Activated T-cell treated with anti-CD3 and anti-CD28 coated beads, Interleukin-2, amount 50 U/mL, for 72 hours (primary cell): ENCODE measurements around the gene SMARCD2. TPM values are rescaled to one million over a fixed set of nuclear protein-coding genes. Genes with fewer than 3 reads are reported as not detected.
"Not testable (repeated sequence)": the region's sequence is repeated elsewhere in the genome, so short reads cannot be mapped to it uniquely, and the experiment has no call there.

Experiments
- ATAC-seq, 2 donors: fragments of 150-1000 bp; cut with Tn5 transposase; replicated peaks in 1 of 2; 2 replicates each; pipeline ENCODE4 v1.10.0; 2021; ENCODE audit warnings: moderate library complexity in 2 of 2, mild to moderate bottlenecking in 1 of 2
- DNase-seq, 2 donors: peaks; one replicate each; pipeline ENCODE4 v3.0.0; 2021 to 2022; ENCODE audit warnings: mixed read lengths in 1 of 2
- H3K27ac Mint-ChIP-seq: one replicate; pipeline ENCODE4 v1.8.0; 2022; ENCODE audit warnings: mild to moderate bottlenecking, moderate library complexity, mixed read lengths
- H3K27me3 Mint-ChIP-seq: one replicate; pipeline ENCODE4 v1.8.0; 2022; ENCODE audit warnings: low read depth, mixed read lengths
- H3K36me3 Mint-ChIP-seq, 2 donors: one replicate each; pipeline ENCODE4 v1.8.0; 2022; ENCODE audit warnings: mixed read lengths in 2 of 2, mild to moderate bottlenecking in 1 of 2; ENCODE audit not compliant: insufficient read depth in 2 of 2
- H3K4me1 Mint-ChIP-seq: one replicate; pipeline ENCODE4 v1.8.0; 2022; ENCODE audit warnings: low read depth, mixed read lengths
- H3K4me3 Mint-ChIP-seq, 2 donors: one replicate each; pipeline ENCODE4 v1.8.0; 2022; ENCODE audit warnings: mild to moderate bottlenecking in 2 of 2, mixed read lengths in 2 of 2, moderate library complexity in 2 of 2
- H3K9me3 Mint-ChIP-seq, 2 donors: one replicate each; pipeline ENCODE4 v1.8.0; 2022; ENCODE audit warnings: mixed read lengths in 2 of 2
- total RNA-seq, 2 donors: library from RNA; stranded (reverse); gene quantifications; one replicate each; pipeline ENCODE4 v1.2.3, GENCODE V29; 2022

The SMARCD2 gene
- total RNA-seq, 2 donors from 2014 or later, result 103 to 121 TPM

DNA sequence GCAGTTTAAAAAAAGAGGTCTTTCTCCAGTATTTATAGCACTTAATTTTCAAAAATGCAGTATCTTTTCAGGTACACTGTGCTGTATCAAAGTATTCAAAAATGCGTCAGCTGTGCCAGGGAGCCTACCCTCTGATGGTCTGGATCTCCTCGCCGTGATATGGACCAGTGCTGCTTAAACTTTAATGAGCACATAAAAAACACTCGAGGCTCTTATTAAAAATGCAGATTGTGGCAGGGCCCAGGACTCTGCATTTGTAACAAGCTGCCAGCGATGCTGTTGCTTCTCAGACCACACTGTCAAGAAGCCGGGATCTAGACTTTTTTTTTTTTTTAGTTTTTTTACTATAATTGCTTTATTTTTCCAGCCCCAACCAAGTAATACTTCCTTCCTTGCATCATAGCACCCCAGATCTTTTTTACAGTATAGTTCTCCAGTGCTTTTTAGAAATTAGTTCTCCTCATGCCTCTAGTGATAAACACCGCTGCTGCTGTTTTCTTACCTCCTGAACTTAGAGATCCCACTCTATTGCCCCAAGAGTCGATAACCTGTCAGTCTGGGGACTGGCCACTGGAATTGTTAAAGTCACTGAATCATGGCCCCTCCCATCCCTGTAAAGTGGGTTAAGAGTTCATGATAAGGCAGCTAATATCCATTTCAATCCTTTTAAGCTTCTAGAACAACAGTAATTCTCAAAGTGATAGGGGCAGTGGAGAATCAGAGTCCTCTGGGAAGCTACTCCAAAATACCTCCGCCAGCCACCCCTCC is 1.6 kb upstream of the SMARCD2 start:
- Mint-ChIP-seq H3K4me3 (peak overlapping the region; percentile 90 to 93), H3K4me1 (peaks cover 50% of the 10 kb centered on the region), H3K27ac (peak overlapping the region; percentile 95)

DNA sequence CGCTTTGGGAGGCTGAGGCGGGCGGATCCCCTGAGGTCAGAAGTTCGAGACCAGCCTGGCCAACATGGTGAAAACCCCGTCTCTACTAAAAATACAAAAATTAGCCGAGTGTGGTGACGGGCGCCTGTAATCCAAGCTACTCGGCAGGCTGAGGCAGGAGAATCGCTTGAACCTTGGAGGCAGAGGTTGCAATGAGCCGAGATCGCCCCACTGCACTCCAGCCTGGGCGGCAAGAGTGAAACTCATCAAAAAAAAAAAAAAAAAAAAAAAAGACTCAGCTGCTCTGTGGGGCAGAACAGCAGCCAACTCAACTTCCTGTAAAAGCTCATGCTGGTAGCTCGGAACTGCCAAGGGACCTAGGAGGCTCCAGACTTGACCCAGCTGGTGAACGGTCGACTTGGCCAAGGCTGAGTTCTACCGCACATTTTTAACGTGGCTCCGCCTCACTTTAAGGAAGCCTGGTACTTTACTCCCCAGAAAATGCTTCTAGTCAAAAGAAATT is 953 bp upstream of the SMARCD2 start:
- DNase-seq (peak; percentile 41 to 43), ATAC-seq (peak; percentile 23 to 26)
- Mint-ChIP-seq H3K4me3 (peak overlapping the region; percentile 90 to 93), H3K27ac (peak overlapping the region; percentile 95), H3K36me3 (peaks cover 6 to 11% of the 10 kb centered on the region in 2 donors), H3K4me1 (peaks cover 50% of the 10 kb centered on the region)
- not testable (repeated sequence) for H3K27me3 Mint-ChIP-seq, H3K9me3 Mint-ChIP-seq

More for the DNA sequence above, 1.6 kb upstream of the SMARCD2 start:
- peaks cover 6 to 11% of the 10 kb centered on the region in 2 donors for H3K36me3 Mint-ChIP-seq
- H3K27me3 Mint-ChIP-seq, result no peaks in the 10 kb centered on the region
- peaks cover 3 to 5% of the 10 kb centered on the region in 2 donors for H3K9me3 Mint-ChIP-seq
- ATAC-seq (no peak), DNase-seq (no peak)

DNA sequence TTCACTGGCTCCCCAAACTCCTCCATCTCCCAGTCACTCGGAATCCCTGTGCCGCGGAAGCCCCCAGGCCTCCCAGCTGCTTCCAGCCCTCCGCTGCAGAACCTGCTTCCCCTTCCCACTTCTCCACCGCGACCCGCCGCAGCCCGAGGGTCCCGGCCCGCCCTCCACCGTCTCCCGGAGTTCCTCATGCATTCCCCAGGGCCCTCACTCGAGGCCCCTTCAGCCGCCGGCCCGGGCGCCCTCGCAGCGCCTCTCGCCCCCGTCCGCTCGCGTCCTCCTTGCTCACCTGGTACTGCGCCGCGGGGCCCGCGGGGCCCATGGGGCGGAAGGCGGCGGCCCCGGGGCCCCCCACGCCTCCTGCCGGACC is 329 bp downstream of the SMARCD2 start:
- H3K4me1 Mint-ChIP-seq, result peaks cover 41% of the 10 kb centered on the region
- H3K36me3 Mint-ChIP-seq, result peaks cover 3 to 4% of the 10 kb centered on the region in 2 donors
- H3K27me3 Mint-ChIP-seq, result no peaks in the 10 kb centered on the region
- peak overlapping the region; percentile 97 to 99 for H3K4me3 Mint-ChIP-seq
- ATAC-seq (peak; percentile 35 to 49), DNase-seq (no peak)
- H3K27ac Mint-ChIP-seq, result peak overlapping the region; percentile 96
- no peaks in the 10 kb centered on the region for H3K9me3 Mint-ChIP-seq

DNA sequence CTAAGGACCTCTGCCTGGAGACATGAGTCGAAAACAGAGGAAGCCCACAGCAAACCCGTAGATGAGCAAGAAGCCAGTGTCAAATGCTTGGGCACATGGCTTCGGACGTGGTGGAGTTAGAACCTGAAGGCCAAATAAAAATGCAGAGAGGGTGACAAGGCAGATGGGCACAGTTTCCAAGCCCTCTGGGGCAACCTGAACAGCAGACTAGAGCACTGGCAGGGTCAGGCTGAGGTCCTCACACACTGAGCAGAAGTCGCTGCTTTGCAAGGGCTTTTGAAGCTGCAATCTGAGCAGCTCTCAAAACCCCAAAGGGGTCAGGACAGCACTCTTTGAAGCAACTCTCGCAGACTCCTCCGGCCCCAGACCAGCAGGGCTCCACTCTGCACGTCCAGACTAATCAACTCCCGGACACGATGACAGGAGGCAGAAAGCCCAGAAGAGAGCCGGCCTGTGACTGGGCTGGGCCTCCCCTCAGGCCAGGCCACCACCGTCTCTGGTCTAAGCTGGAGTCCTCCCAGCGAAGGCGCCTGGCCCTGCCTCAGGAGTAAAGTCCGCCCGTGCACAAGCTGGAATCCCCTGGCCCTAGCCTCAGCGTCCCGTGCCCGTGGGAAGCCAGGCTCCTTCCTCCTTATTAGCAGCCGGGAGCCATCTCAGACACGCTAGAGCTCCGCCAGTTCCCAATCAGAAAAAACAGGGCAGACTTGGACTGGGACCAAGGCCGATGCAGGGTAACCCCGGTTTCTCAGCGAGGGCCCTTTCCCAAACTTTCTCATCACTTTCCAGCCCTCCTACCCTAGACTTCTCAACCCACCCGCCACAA is 924 bp downstream of the SMARCD2 start:
- no peak for ATAC-seq
- Mint-ChIP-seq H3K9me3 (no peaks in the 10 kb centered on the region), H3K4me3 (peak overlapping the region; percentile 97 to 99), H3K27ac (peak overlapping the region; percentile 96), H3K36me3 (peaks cover 4 to 7% of the 10 kb centered on the region in 2 donors), H3K4me1 (peaks cover 41% of the 10 kb centered on the region), H3K27me3 (no peaks in the 10 kb centered on the region)
- peak in 1 of 2 donors; percentile 27 for DNase-seq

DNA sequence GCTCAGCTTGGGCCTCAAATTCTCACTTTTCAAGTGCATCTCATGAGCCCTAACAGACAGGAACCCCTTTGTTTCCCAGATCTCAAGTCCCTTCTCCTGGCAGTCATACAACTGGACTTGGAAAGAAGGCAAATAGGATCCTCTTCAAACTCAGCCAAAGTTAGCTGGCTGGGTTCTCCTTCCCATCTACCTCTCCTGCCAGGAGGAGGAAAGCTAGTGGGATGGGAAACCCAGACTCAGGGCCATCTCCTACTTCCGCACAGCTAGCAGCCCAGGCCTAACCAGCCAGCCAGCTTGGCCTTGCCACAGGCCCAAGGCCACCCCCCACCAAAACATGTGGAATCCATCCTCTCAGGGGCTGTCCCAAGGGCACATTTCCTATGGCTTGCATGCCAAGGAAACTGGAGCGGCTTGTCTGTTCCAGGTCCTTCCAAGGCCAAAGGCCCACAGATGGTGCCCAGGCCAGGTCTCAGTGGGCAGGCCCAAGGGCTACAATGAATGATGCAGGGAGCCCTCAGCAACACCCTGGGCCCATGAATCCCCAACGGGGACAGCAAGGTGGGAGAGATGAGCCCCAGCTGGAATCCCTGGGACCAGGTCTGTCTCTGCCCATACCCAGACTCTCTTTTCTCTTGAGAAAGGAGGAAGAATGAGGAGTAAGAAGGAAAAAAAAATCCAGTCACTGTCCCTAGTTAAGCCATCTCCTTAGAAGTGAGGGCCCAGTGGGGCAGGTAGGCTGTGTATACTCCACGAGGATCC is 1.7 kb downstream of the SMARCD2 start:
- DNase-seq (no peak), ATAC-seq (no peak)
- Mint-ChIP-seq H3K9me3 (no peaks in the 10 kb centered on the region), H3K27ac (peak overlapping the region; percentile 88), H3K36me3 (peaks cover 4 to 9% of the 10 kb centered on the region in 2 donors), H3K27me3 (no peaks in the 10 kb centered on the region), H3K4me3 (peak overlapping the region; percentile 97 to 99), H3K4me1 (peaks cover 43% of the 10 kb centered on the region)

DNA sequence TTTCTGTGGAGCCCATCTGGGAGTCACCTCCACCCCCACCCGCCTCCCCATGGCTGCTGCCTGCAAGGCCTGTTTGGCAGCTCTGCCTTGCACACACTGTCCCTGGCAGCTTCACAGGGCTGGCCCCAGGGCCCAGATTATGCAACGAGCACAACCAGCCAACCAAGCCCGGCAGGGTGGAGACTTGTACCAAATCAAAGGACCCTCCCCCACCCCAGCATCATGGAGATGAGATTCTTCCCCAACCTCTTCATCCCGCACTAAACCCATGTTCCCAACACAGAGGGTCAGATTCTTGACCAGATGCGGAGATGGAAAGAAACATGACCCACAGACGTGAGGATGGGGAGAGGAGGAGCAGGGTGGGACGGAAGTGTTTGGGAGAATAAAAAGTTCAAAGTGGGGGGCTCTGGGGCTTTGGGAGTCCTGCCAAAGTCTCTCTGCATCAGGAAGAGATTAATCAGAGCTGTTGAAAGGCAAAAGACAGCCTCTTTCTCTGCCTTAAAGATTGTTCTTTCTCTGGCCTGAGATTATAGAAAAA is 3.8 kb downstream of the SMARCD2 start:
- Mint-ChIP-seq H3K4me1 (peaks cover 48% of the 10 kb centered on the region), H3K27me3 (no peaks in the 10 kb centered on the region), H3K9me3 (no peaks in the 10 kb centered on the region), H3K36me3 (peaks cover 6 to 17% of the 10 kb centered on the region in 2 donors), H3K27ac (peak overlapping the region; percentile 82), H3K4me3 (peak overlapping the region; percentile 50 to 73)
- DNase-seq, result no peak
- ATAC-seq, result no peak

DNA sequence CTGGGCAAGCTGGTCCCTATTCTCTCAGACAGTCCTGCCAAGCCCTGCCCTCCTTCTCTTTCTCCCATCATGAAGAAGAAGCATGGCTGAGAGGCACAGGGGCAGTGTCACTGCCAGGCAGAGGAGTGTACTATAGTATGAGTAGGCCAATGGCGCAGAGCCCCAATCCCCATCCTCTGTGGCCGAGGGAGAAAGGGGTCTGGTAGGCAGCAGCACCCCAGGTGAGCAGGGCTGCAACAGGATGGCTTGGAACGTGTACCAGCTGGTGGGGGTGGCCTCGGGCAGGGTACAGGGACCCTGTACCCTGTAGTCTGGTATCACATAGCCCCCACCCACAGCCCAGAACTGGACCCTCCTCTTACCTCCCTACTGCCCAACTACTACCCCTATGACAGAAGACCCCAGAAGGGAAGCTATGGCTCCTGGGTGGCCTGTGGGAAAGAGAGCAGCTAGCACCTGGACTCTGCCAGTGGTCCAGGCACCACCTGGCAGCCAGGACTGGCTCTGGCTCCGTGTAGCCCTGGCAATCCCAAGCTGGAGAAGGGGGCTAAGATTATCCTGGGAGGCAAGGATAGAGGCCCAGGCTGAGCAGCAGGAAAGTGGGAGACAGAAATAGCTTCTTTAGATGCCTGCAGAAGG is 4.4 kb downstream of the SMARCD2 start:
- peaks cover 6 to 18% of the 10 kb centered on the region in 2 donors for H3K36me3 Mint-ChIP-seq
- no peaks in the 10 kb centered on the region for H3K9me3 Mint-ChIP-seq
- no peak for DNase-seq
- ATAC-seq, result no peak
- H3K4me3 Mint-ChIP-seq, result peak overlapping the region in 1 of 2 donors; percentile 50
- H3K27ac Mint-ChIP-seq, result no peak overlapping the region
- peaks cover 42% of the 10 kb centered on the region for H3K4me1 Mint-ChIP-seq
- no peaks in the 10 kb centered on the region for H3K27me3 Mint-ChIP-seq

DNA sequence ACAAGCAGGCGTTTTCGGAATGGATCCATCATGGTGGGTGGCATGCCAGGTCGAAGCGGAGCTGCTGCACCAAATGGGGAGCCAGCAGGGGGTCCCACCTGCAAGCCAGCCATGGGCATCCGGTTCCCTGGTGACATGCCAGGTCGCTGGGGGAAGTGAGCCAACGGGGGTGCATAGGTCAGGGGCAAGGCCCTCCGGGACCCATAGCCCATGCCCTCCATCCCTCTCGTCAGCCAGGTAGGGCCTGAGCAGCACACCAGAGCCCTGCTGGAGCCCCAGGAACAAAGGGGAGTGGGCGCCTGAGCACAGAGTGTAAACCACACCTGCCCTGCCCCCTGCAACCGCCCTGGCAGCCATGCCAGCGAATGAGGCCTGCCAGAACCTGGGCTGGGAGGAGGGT is 5.0 kb downstream of the SMARCD2 start:
- H3K4me3 Mint-ChIP-seq, result no peak overlapping the region
- peaks cover 6 to 18% of the 10 kb centered on the region in 2 donors for H3K36me3 Mint-ChIP-seq
- no peaks in the 10 kb centered on the region for H3K9me3 Mint-ChIP-seq

DNA sequence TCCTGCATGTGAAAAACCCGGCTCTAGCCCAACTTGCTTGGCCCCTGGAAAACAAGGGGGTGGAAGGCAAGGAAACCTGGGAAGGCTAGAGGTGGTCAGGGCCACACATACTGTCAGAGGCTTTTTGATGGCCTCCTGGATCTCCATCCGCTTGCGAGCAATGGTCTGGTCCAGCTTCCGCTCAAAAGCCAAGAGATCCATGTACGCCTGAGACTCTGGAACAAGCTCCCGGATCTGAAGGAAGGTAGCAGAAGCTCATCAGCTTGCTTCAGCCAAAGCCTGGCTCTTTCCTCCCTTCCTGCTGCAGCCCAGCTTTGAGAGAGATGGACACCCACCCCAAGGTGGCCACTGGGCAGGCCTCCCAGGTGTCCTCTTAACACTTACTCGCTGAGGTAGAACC is 5.7 kb downstream of the SMARCD2 start:
- DNase-seq (no peak), ATAC-seq (no peak)
- Mint-ChIP-seq H3K4me1 (peaks cover 49% of the 10 kb centered on the region), H3K27me3 (no peaks in the 10 kb centered on the region), H3K4me3 (no peak overlapping the region), H3K9me3 (no peaks in the 10 kb centered on the region), H3K36me3 (peaks cover 4 to 19% of the 10 kb centered on the region in 2 donors), H3K27ac (no peak overlapping the region)

More for the DNA sequence above, 5.0 kb downstream of the SMARCD2 start:
- ATAC-seq, result no peak
- Mint-ChIP-seq H3K27ac (no peak overlapping the region), H3K4me1 (peaks cover 43% of the 10 kb centered on the region), H3K27me3 (no peaks in the 10 kb centered on the region)
- DNase-seq, result no peak

DNA sequence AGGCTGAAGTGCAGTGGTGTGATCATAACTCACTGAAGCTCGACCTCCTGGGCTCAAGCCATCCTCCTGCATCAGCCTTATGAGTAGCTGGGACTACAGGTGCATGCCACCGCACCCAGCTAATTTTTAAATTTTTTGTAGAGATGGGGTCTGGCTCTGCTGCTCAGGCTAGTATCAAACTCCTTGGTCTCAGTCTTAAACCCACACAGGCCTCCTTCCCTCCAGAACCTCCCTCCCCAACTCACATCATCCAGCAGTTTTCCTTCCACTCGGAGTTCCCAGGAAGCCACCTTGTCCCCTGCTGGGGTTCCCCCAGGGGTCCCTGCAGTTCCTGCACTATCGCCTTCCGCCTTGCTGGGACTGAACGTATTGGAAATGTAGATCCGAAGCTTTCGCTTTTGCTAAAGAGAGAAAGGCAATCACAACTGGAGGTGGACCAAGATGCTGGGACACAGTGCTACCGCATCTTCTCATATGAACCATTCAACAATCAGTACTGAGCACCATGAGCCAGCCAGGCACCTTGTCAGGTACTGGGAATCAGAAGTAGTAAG is 7.2 kb downstream of the SMARCD2 start:
- ATAC-seq (no peak), DNase-seq (no peak)
- Mint-ChIP-seq H3K4me1 (peaks cover 53% of the 10 kb centered on the region), H3K27me3 (no peaks in the 10 kb centered on the region), H3K4me3 (no peak overlapping the region), H3K9me3 (no peaks in the 10 kb centered on the region), H3K27ac (peak overlapping the region; percentile 94), H3K36me3 (peaks cover 4 to 23% of the 10 kb centered on the region in 2 donors)

DNA sequence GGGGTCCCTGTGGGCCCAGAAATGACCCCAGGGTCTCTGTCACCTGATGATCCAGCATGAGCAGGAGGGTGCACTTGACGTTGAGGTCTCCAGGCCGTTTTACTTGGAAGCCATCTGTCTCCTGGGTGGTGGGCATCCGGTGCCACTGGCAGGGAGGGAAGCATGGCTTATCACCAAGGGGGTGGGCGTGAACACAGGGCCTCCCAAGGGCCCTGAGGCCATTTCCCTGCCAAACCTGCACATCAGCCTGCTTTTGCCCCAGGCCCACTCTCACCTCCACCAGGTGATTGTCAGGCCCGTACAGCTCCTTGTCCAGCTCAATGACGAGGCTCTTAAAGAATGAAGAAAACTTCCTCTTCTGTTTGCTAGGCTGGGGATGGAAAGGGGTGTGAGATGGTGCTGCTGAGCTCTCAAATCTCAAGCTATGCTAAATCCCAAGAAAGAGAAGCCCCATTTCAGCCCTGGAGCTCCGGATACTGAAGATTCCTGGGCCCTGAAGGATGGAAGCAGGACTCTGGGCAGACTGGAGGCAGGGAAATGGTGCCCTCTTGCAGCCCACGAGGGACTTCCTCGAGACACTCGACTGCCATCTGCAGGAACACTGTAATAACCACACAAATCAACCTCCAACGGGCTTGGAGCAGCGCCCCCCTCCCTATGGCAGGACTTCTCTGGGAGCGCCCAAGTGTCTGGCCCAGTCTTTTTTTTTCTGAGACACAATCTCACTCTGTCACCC is 7.9 kb downstream of the SMARCD2 start:
- Mint-ChIP-seq H3K27ac (no peak overlapping the region), H3K4me3 (no peak overlapping the region), H3K9me3 (no peaks in the 10 kb centered on the region), H3K36me3 (peaks cover 4 to 29% of the 10 kb centered on the region in 2 donors), H3K27me3 (no peaks in the 10 kb centered on the region), H3K4me1 (peaks cover 56% of the 10 kb centered on the region)
- DNase-seq (peak; percentile 62 to 66), ATAC-seq (peak; percentile 72 to 75)
